DMS79 (cell line): ENCODE results near the gene PRKCA.
"Not testable (repeated sequence)": the region's sequence is repeated elsewhere in the genome, so short reads cannot be mapped to it uniquely, and the experiment has no call there.

Experiments used
- DNase-seq: peaks from one replicate; lab custom pipeline; 2025; lab: John Stamatoyannopoulos, UW

PRKCA gene

GRCh38 chr17:66684261-66684660 is 381.8 kb downstream of the PRKCA start:
- no peak for DNase-seq

GRCh38 chr17:66684731-66685130 is 382.3 kb downstream of the PRKCA start:
- DNase-seq = no peak

GRCh38 chr17:66686601-66687000 is 384.2 kb downstream of the PRKCA start:
- no peak for DNase-seq

- no peak for DNase-seq
Observed at GRCh38 chr17:66687570-66688284, 385.3 kb downstream of the PRKCA start.

GRCh38 chr17:66689221-66689620 is 386.8 kb downstream of the PRKCA start:
- no peak for DNase-seq

GRCh38 chr17:66690166-66690565 is 387.8 kb downstream of the PRKCA start:
- no peak for DNase-seq

GRCh38 chr17:66691644-66692420 is 389.4 kb downstream of the PRKCA start:
- DNase-seq = no peak

GRCh38 chr17:66692421-66692690 is 389.9 kb downstream of the PRKCA start:
- no peak for DNase-seq

GRCh38 chr17:66695098-66695497 is 392.7 kb downstream of the PRKCA start:
- no peak for DNase-seq

GRCh38 chr17:66698270-66698669 is 395.9 kb downstream of the PRKCA start:
- no peak for DNase-seq

GRCh38 chr17:66701462-66701861 is 399.0 kb downstream of the PRKCA start:
- no peak for DNase-seq

- no peak for DNase-seq
Observed at GRCh38 chr17:66702106-66702936, 399.9 kb downstream of the PRKCA start.

GRCh38 chr17:66704858-66705520 is 402.6 kb downstream of the PRKCA start:
- DNase-seq = no peak

- no peak for DNase-seq
Observed at GRCh38 chr17:66706851-66707450, 404.5 kb downstream of the PRKCA start.

GRCh38 chr17:66711401-66711800 is 409.0 kb downstream of the PRKCA start:
- no peak for DNase-seq

GRCh38 chr17:66711881-66712321 is 409.5 kb downstream of the PRKCA start:
- DNase-seq = no peak

GRCh38 chr17:66712453-66712852 is 410.0 kb downstream of the PRKCA start:
- no peak for DNase-seq

- not testable (repeated sequence) for DNase-seq
Observed at GRCh38 chr17:66713021-66713532, 410.7 kb downstream of the PRKCA start.

GRCh38 chr17:66713533-66714042 is 411.2 kb downstream of the PRKCA start:
- no peak for DNase-seq

- no peak for DNase-seq
Observed at GRCh38 chr17:66714046-66715023, 411.9 kb downstream of the PRKCA start.
